MCF 10A (cell line): ENCODE data around the gene SH3RF1. TPM values are rescaled to one million over a fixed set of nuclear protein-coding genes. Genes with fewer than 3 reads are reported as not detected.
A peak's percentile ranks its signal among the peaks of the same experiment; 100 is the strongest.

Source experiments
- BruUV-seq: library from RNA; stranded (reverse); fragments of 400-500 nt; replicated peaks from 2 replicates; lab custom pipeline; 2021; lab: Mats Ljungman, UMichigan
- CTCF ChIA-PET: fragments of 300-600 bp; sonication (Branson Sonifier 250); formaldehyde crosslinking; extraction: SDS; loops from one replicate; lab custom pipeline; 2021; ENCODE audit warnings: antibody characterized with exemption, inconsistent platforms; lab: Yijun Ruan, JAX
- POLR2A ChIA-PET: fragments of 300-600, 350-650 bp; sonication (Branson Sonifier 250); formaldehyde crosslinking; extraction: SDS; loops from one replicate; lab custom pipeline; 2020; ENCODE audit warnings: antibody characterized with exemption, inconsistent platforms; lab: Yijun Ruan, JAX
- DNase-seq: peaks from one replicate; pipeline ENCODE4 v3.0.0-alpha.2; 2018; ENCODE audit not compliant: unreplicated experiment
- H3K27ac Mint-ChIP-seq: one replicate; pipeline ENCODE4 v1.8.0; 2022; ENCODE audit warnings: mild to moderate bottlenecking, low read depth, mixed read lengths; ENCODE audit not compliant: unreplicated experiment
- H3K27me3 Mint-ChIP-seq: one replicate; pipeline ENCODE4 v1.8.0; 2022; ENCODE audit warnings: mixed read lengths; ENCODE audit not compliant: insufficient read depth, unreplicated experiment
- H3K36me3 Mint-ChIP-seq: one replicate; pipeline ENCODE4 v1.8.0; 2022; ENCODE audit warnings: mild to moderate bottlenecking, moderate library complexity, mixed read lengths; ENCODE audit not compliant: insufficient read depth, unreplicated experiment
- H3K4me1 Mint-ChIP-seq: one replicate; pipeline ENCODE4 v1.8.0; 2022; ENCODE audit warnings: mixed read lengths; ENCODE audit not compliant: insufficient read depth, unreplicated experiment
- H3K4me3 Mint-ChIP-seq: one replicate; pipeline ENCODE4 v1.8.0; 2022; ENCODE audit warnings: mild to moderate bottlenecking, moderate library complexity, mixed read lengths; ENCODE audit not compliant: unreplicated experiment
- H3K9me3 Mint-ChIP-seq: one replicate; pipeline ENCODE4 v1.8.0; 2022; ENCODE audit warnings: mixed read lengths; ENCODE audit not compliant: unreplicated experiment
- intact Hi-C: fragments of 100-400 bp; cut with micrococcal nuclease; formaldehyde crosslinking; loops from 2 replicates; pipeline ENCODE4 v1.14.1; 2022
- total RNA-seq: library from RNA; stranded (reverse); gene quantifications from 2 replicates; pipeline ENCODE4 v1.2.3, GENCODE V29; 2022
- TF ChIP-seq, protein P1 (sequence below): fragments of 200-600 bp; IDR thresholded peaks from one replicate; pipeline ENCODE4 v1.8.0; 2022; ENCODE audit warnings: antibody characterized with exemption, mild to moderate bottlenecking; ENCODE audit not compliant: unreplicated experiment

SH3RF1 gene
- total RNA-seq, 1 experiment from 2014 or later: 17.4 TPM

DNA sequence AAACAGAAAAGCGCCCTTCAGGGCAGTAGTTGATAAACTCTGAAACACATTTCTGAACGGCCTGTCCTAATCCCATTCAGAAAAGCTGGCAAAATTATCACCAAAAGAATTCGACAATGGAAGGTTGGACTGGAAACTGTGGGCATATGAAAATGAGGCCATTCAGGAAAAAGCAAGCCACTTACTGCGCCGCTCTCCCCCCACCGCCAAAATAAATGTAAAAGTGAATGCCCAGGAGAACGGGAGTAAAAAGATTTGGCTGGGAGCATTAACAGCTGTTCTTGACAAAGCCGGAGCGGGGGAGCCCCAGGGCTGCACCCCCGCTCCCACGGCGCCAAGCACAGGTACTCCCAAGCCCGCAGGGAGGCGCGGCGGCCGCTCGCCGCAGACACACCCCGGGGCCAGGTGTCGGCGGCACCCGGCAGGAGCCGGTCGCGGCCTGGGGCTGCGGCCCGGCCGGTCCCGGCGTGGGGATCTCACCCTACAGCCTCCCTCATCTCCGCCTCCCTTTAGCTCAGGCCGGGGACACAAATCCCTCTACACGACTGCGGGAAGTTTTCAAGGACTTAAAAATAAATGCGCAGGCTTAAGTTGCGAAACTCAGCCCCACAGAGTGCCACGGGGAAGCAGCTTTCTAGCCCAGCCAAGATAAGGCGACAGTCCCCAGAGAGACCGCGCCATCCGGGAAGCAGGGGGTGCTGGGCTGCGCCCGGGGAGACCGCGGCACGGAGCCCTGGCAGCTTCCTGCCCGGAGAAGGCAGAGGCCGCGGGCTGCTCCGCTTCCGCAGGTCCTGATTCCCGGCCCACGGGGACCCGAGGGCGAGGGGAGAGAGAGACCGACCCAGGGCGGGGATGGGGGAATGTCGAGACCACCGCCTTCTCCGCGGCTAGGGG is 593 bp downstream of the SH3RF1 start:
- TF ChIP-seq, protein P1, sequence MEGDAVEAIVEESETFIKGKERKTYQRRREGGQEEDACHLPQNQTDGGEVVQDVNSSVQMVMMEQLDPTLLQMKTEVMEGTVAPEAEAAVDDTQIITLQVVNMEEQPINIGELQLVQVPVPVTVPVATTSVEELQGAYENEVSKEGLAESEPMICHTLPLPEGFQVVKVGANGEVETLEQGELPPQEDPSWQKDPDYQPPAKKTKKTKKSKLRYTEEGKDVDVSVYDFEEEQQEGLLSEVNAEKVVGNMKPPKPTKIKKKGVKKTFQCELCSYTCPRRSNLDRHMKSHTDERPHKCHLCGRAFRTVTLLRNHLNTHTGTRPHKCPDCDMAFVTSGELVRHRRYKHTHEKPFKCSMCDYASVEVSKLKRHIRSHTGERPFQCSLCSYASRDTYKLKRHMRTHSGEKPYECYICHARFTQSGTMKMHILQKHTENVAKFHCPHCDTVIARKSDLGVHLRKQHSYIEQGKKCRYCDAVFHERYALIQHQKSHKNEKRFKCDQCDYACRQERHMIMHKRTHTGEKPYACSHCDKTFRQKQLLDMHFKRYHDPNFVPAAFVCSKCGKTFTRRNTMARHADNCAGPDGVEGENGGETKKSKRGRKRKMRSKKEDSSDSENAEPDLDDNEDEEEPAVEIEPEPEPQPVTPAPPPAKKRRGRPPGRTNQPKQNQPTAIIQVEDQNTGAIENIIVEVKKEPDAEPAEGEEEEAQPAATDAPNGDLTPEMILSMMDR: no peak
- no peak overlapping the region for H3K27ac Mint-ChIP-seq
- peak; percentile 54 for DNase-seq
- no peaks in the 10 kb centered on the region for H3K9me3 Mint-ChIP-seq
- ChIA-PET CTCF (interaction anchor here (0.7 to 1.6 kb wide), 18 partner anchors 11 to 354 kb away, joined by 3 to 8 read pairs (median 3); partner anchors contain the start of gene CBR4), POLR2A (interaction anchor here (0.6 to 5.1 kb wide), 26 partner anchors 9 to 260 kb away, joined by 3 to 41 read pairs (median 5); partner anchors contain the start of gene CBR4)
- BruUV-seq: no TSS peak
- H3K4me1 Mint-ChIP-seq: peaks cover 28% of the 10 kb centered on the region
- peaks cover 6% of the 10 kb centered on the region for H3K36me3 Mint-ChIP-seq
- no peaks in the 10 kb centered on the region for H3K27me3 Mint-ChIP-seq
- intact Hi-C loops: loop anchor here (1.0 to 10.0 kb wide), 5 partner anchors 45 to 246 kb away; no protein-coding TSS in a partner anchor
- H3K4me3 Mint-ChIP-seq: peak overlapping the region; percentile 59

DNA sequence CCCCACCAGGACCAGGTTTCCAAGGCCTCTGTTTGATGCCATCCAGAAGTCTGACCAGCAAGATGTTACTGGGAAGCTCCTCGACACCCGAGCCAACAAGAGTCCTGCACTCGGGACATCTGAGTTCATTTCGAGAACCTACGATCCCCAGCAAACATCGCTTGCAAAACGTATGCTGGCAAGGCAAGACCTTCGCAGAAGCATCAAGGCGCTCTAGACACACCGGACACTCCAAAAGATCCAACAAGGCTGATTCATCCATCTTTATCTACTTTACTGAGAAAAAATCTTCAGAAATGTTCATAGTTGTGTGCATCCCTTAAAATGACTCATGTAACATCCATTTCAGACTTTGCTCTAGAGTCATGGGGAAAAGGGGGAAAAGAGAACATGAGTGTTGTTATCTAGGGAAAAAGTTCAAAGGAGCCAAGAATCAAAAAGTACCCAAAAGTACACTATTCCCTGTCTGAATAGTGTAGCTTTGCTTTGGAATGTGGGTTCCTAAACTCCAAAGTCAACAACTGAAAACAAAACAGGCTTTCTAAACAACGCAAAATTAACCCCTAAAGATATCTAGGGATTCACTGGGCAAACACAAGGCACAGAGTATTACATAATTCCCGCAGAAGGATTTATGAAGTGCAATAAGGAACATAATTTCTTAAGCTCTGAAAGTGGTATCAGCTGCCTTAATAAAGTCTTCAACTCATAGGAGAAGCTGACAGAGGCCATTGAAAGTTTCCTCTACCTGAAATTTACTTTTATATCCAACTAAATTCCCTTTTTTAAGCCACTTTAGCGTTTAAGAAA is 1.6 kb downstream of the SH3RF1 start:
- Mint-ChIP-seq H3K27me3 (no peaks in the 10 kb centered on the region), H3K27ac (no peak overlapping the region), H3K36me3 (peaks cover 6% of the 10 kb centered on the region), H3K4me1 (peaks cover 28% of the 10 kb centered on the region), H3K4me3 (peak overlapping the region; percentile 59), H3K9me3 (peaks cover 7% of the 10 kb centered on the region)
- DNase-seq: peak; percentile 60
- TF ChIP-seq, protein P1: no peak
- BruUV-seq: no TSS peak
- intact Hi-C loops: loop anchor here (1.0 kb wide), 1 partner anchor 217 kb away; no protein-coding TSS in a partner anchor
- POLR2A ChIA-PET: interaction anchor here (0.6 to 5.1 kb wide), 22 partner anchors 9 to 259 kb away, joined by 3 to 41 read pairs (median 5); partner anchors contain the start of gene CBR4
- CTCF ChIA-PET: interaction anchor here (0.6 to 1.6 kb wide), 17 partner anchors 10 to 345 kb away, joined by 3 to 8 read pairs (median 3); partner anchors contain the start of gene CBR4

DNA sequence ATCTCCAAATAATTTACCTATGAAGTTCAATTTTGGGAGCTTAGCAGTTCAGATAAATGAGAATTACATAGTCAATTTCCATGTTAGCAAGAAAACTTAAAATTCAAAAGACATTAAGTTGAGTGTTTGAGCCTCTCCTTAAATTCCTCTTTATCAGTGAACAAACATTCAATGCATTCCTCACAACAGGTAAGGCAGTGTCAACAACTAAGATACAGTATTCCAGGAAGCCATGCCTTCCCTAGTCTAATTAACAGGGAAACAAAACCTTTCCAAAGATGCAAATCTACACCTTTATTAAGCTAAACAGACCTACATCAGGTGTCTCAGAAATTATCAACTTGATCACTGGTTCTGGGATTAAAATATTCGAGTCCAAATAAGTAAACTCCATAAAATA is 3.7 kb downstream of the SH3RF1 start:
- Mint-ChIP-seq H3K27me3 (no peaks in the 10 kb centered on the region), H3K9me3 (peaks cover 7% of the 10 kb centered on the region), H3K36me3 (peaks cover 6% of the 10 kb centered on the region), H3K27ac (peak overlapping the region; percentile 42), H3K4me3 (no peak overlapping the region), H3K4me1 (peaks cover 29% of the 10 kb centered on the region)
- ChIA-PET POLR2A (interaction anchor here (0.5 to 5.1 kb wide), 6 partner anchors 11 to 1128 kb away, joined by 3 to 37 read pairs (median 4); no protein-coding TSS in a partner anchor), CTCF (interaction anchor here (1.3 kb wide), 1 partner anchor 219 kb away, joined by 3 read pairs; no protein-coding TSS in a partner anchor)
- BruUV-seq: no TSS peak
- no peak for DNase-seq
- intact Hi-C loops: no loop called here
- TF ChIP-seq, protein P1: no peak
